ENCODE data around the gene CYREN. TPM values are rescaled to one million over a fixed set of nuclear protein-coding genes. Genes with fewer than 3 reads are reported as not detected.

CYREN gene
- total and polyA plus RNA-seq, 2 of the 13 experiments (the other 11 are each of a cell fraction or from before 2014, with no cell fraction given) = 20.7 to 60.7 TPM

DNA sequence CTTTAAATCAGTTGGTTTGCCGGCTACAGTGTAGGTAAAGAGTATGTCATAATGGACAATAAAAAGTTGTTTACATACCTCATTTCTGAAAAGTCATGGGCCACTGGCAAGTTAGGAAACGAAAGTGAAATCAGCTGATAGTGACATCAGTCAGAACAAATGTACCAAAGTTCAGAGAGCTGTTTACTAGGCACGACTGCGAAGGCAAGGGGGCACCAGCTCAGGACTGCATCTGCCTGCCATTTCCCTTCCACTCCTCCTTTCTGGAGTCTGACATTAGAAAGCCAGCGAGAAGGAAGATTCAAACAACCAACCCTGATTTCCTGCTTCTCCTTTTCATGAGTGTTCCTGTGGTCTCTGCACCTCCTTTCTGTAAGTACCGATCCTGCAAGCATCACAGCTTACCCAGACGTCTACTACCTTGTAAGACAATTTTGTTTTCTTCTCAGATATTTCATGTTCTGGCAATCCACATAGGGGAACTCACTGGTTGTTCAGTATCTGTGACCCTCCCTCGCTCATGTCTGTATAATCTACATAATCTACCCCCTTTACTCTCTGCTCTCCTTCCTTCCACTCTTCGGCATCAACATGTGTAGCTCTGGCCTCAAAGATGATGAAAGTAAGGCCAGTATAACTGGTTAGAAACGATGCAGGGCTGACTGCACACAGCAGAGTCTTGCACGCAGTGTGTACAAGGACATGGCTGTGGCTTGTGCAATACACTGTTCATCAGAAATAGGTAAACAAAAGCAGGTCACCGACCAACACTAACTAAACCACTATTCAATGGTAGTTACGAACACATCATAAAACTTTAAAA, 22.4 kb downstream of the CYREN start, which contains the start of gene TMEM140 (continued):
- TF ChIP-seq ZNF512 (CRISPR knock-in tag; IDR thresholded peaks at IDR 0.05) = no peak
- TF ChIP-seq SALL2 (CRISPR knock-in tag; IDR thresholded peaks at IDR 0.05) = peak; percentile 81
- no peak for TF ChIP-seq KDM2A (CRISPR knock-in tag; IDR thresholded peaks at IDR 0.05; ENCODE audit: borderline replicate concordance, low read depth)
- no peak for TF ChIP-seq SOX13 (IDR thresholded peaks at IDR 0.05)
- peak in 1 of 2 experiments; percentile 88; a peak in 2 of 4 replicates for TF ChIP-seq SOX13 (CRISPR knock-in tag; conservative IDR thresholded peaks at IDR 0.05 in 1 of 2, IDR thresholded peaks at IDR 0.05 in 1 of 2)
- peak; percentile 89 for TF ChIP-seq FOSL2 (CRISPR knock-in tag; IDR thresholded peaks at IDR 0.05)
- no peak for TF ChIP-seq RFX3 (CRISPR knock-in tag; IDR thresholded peaks at IDR 0.05)
- TF ChIP-seq ZNF605 (CRISPR knock-in tag; IDR thresholded peaks at IDR 0.05) = no peak
- no peak for TF ChIP-seq CBX1 (IDR thresholded peaks at IDR 0.05; ENCODE audit: low read depth)
- TF ChIP-seq KIAA2018 (CRISPR knock-in tag; IDR thresholded peaks at IDR 0.05; ENCODE audit: borderline replicate concordance) = no peak
- no peak for TF ChIP-seq ZNF160 (CRISPR knock-in tag; IDR thresholded peaks at IDR 0.05)
- TF ChIP-seq ZNF552 (CRISPR knock-in tag; IDR thresholded peaks at IDR 0.05; ENCODE audit: borderline replicate concordance) = no peak
- no peak for TF ChIP-seq SIN3B (IDR thresholded peaks at IDR 0.05; ENCODE audit: low read length)
- TF ChIP-seq NFRKB (IDR thresholded peaks at IDR 0.05) = no peak
- TF ChIP-seq, protein P1, sequence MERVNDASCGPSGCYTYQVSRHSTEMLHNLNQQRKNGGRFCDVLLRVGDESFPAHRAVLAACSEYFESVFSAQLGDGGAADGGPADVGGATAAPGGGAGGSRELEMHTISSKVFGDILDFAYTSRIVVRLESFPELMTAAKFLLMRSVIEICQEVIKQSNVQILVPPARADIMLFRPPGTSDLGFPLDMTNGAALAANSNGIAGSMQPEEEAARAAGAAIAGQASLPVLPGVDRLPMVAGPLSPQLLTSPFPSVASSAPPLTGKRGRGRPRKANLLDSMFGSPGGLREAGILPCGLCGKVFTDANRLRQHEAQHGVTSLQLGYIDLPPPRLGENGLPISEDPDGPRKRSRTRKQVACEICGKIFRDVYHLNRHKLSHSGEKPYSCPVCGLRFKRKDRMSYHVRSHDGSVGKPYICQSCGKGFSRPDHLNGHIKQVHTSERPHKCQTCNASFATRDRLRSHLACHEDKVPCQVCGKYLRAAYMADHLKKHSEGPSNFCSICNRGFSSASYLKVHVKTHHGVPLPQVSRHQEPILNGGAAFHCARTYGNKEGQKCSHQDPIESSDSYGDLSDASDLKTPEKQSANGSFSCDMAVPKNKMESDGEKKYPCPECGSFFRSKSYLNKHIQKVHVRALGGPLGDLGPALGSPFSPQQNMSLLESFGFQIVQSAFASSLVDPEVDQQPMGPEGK (CRISPR knock-in tag; IDR thresholded peaks at IDR 0.05) = peak; percentile 61
- no peak for TF ChIP-seq ZUFSP (CRISPR knock-in tag; IDR thresholded peaks at IDR 0.05; ENCODE audit: borderline replicate concordance)
